Frontal cortex (tissue), 4 donors: ENCODE measurements around the gene OTOA. TPM values are rescaled to one million over a fixed set of nuclear protein-coding genes. Genes with fewer than 3 reads are reported as not detected.
"Not testable (repeated sequence)": the region's sequence is repeated elsewhere in the genome, so short reads cannot be mapped to it uniquely, and the experiment has no call there.

Source experiments
- DNase-seq, 2 donors: peaks; one replicate each; pipeline ENCODE4 v3.0.0; 2012; ENCODE audit warnings: low spot score in 2 of 2
- FAIRE-seq: peaks from 2 replicates; lab custom pipeline; 2012; peaks lifted over from hg19 to GRCh38; lab: Jason Lieb, UNC
- total RNA-seq: library from RNA; depleted of rRNA; stranded (reverse); fragments of >200 nt; gene quantifications from one replicate; pipeline ENCODE4 v1.2.3, GENCODE V29; 2014
- donor health status: control.
- donor health status: control.
- donor health status: control.

OTOA gene
- 0.41 TPM for total RNA-seq

- no peak for FAIRE-seq
Measured at GRCh38 chr16:21663889-21664647, at the start of gene OTOA. Gene OTOA, plus strand, starts transcription at chr16:21663968. Its CDS starts 14,547 bp downstream, at chr16:21678515.

DNA sequence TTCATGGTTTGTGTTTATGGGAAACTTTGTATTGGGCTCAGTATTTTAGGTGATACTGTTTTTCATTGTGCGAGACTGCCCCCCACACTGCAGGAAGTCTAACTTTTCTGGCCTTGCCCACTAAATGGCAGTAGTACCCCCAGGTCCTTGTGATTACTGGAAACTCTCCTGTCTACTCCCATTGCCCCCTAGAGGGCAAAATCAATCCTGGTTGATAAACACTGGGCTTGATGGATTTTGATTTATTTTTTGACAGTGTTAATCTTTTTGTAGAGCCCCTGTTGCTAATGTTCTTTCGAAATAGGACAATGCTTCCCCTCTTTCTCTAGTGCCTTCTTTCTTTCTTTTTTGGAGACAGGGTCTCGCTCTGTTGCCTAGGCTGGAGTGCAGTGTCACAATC, 48.9 kb upstream of the OTOA start:
- no peak for DNase-seq
- no peak for FAIRE-seq

More at GRCh38 chr16:21663889-21664647, at the start of gene OTOA:
- peak in 1 of 2 donors; percentile 46 for DNase-seq

GRCh38 chr16:21617607-21618006, 46.2 kb upstream of the OTOA start:
- no peak for FAIRE-seq

GRCh38 chr16:21618281-21618680, 45.5 kb upstream of the OTOA start:
- no peak for DNase-seq
- no peak for FAIRE-seq

More at GRCh38 chr16:21617607-21618006, 46.2 kb upstream of the OTOA start:
- no peak for DNase-seq

GRCh38 chr16:21619765-21620425, 43.9 kb upstream of the OTOA start:
- no peak for DNase-seq
- no peak for FAIRE-seq

GRCh38 chr16:21620592-21620991, 43.2 kb upstream of the OTOA start:
- DNase-seq: no peak
- no peak for FAIRE-seq

GRCh38 chr16:21622545-21622944, 41.2 kb upstream of the OTOA start:
- DNase-seq: no peak
- FAIRE-seq: no peak

DNA sequence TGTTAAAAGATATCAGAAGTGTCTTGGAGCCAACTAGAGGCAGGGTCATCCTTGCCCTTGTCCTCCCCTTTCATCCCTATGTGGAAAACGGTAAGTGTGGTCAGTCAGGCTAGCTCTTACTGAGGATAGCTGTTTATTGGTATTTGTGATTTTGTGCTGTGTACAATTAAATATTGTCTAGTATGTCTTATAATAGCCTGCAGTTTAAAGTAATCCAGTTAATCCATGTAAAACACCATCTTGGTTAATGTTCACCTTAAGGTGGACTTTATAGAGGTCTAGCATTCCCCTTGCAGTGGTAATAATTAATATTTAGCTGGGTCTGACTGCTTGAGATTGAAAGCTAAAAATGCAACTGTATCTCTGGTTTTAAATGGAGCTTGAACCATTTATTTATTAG, 38.7 kb upstream of the OTOA start:
- FAIRE-seq: no peak
- no peak for DNase-seq

- FAIRE-seq (no peak), DNase-seq (peak in 1 of 2 donors; percentile 42)
Measured at GRCh38 chr16:21626659-21627277, 37.0 kb upstream of the OTOA start.

GRCh38 chr16:21628121-21628726, 35.5 kb upstream of the OTOA start:
- DNase-seq (no peak), FAIRE-seq (no peak)

- DNase-seq (no peak), FAIRE-seq (no peak)
Measured at GRCh38 chr16:21628772-21629171, 35.0 kb upstream of the OTOA start.

DNA sequence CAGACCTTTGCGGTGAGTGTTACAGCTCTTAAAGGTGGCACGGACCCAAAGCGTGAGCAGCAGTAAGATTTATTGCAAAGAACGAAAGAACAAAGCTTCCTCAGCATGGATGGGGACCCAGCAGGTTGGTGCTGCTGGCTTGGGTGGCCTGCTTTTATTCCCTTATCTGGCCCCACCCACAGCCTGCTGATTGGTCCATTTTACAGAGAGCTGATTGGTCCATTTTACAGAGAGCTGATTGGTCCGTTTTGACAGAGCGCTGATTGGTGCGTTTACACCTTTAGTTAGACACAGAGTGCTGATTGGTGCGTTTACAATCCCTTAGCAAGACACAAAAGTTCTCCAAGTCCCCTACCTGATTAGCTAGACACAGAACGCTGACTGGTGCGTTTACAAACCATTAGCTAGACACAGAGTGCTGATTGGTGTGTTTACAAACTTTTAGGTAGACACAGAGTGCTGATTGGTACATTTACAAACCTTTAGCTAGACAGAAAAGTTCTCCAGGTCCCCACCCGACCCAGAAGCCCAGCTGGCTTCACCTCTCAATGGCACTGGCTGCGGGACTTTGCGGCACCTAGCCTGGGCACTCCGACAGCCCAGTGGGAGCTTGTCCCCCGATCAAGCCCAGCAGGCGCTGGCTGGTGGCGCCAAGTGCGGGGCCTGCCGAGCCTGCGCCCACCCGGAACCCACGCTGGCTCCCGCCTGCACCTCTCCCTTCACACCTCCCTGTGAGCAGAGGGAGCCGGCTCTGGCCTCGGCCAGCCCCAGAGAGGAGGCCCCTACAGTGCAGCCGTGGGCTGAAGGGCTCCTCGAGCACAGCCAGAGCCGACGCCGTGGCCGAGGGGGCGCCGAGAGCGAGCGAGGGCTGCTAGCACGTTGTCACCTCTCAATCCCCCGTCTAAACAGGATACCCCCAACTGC, 33.9 kb upstream of the OTOA start:
- DNase-seq, FAIRE-seq: not testable (repeated sequence)

GRCh38 chr16:21630866-21631265, 32.9 kb upstream of the OTOA start:
- FAIRE-seq, DNase-seq: not testable (repeated sequence)

GRCh38 chr16:21631376-21631775, 32.4 kb upstream of the OTOA start:
- not testable (repeated sequence) for DNase-seq, FAIRE-seq

GRCh38 chr16:21631951-21632575, 31.7 kb upstream of the OTOA start:
- DNase-seq: not testable (repeated sequence)

DNA sequence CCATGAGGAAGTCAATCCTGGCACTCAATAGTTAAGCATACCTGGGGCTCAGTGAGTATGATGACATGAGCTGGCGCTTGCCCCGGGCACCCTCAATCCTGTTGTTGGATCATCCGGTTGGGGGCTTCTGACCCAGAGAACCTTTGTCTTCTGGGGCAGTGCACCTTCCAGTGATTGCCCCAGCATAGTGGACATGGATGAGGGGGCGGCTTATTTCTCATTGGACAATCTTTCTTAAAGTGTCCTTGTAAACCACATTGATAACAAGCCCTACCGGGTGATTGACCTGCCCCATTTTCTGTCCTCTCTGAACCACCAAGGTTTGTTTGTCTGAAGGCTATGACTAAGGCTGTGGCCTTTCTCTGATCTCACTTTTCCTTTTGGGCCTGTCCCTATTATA, 29.6 kb upstream of the OTOA start:
- no peak for FAIRE-seq

More at GRCh38 chr16:21631951-21632575, 31.7 kb upstream of the OTOA start:
- FAIRE-seq: not testable (repeated sequence)

GRCh38 chr16:21635694-21636093, 28.1 kb upstream of the OTOA start:
- not testable (repeated sequence) for DNase-seq, FAIRE-seq

More for the DNA sequence above, 29.6 kb upstream of the OTOA start:
- DNase-seq: no peak

DNA sequence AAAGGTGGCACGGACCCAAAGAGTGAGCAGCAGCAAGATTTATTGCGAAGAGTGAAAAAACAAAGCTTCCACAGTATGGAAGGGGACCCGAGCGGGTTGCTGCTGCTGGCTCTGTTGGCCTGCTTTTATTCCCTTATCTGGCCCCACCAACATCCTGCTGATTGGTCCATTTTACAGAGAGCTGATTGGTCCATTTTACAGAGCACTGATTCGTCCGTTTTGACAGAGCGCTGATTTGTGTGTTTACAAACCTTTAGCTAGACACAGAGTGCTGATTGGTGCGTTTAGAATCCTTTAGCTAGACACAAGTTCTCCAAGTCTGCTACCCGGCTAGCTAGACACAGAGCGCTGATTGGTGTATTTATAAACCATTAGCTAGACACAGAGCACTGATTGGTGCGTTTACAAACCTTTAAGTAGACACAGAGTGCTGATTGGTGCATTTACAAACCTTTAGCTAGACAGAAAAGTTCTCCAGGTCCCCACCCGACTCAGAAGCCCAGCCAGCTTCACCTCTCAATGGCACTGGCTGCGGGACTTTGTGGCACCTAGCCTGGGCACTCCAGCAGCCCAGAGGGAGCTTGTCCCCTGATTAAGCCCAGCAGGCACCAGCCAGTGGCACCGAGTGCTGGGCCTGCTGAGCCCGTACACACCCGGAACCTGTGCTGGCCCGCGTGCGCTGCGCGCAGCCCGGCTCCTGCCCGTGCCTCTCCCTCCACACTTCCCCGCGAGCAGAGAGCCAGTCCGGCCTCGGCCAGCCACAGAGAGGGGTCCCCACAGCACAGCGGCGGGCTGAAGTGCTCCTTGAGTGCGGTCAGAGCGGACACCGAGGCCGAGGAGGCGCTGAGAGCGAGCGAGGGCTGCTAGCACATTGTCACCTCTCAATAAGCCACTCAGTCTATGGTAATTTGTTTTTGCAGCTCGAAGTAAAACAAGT, 26.5 kb upstream of the OTOA start:
- FAIRE-seq (no peak), DNase-seq (no peak)
